ENCODE results near the gene PPP1R8. TPM values are rescaled to one million over a fixed set of nuclear protein-coding genes. Genes with fewer than 3 reads are reported as not detected.

PPP1R8 gene
- total and polyA plus RNA-seq, 2 of the 8 experiments (the other 6 are each of a cell fraction or from before 2014, with no cell fraction given): 33.4 to 51.8 TPM

DNA sequence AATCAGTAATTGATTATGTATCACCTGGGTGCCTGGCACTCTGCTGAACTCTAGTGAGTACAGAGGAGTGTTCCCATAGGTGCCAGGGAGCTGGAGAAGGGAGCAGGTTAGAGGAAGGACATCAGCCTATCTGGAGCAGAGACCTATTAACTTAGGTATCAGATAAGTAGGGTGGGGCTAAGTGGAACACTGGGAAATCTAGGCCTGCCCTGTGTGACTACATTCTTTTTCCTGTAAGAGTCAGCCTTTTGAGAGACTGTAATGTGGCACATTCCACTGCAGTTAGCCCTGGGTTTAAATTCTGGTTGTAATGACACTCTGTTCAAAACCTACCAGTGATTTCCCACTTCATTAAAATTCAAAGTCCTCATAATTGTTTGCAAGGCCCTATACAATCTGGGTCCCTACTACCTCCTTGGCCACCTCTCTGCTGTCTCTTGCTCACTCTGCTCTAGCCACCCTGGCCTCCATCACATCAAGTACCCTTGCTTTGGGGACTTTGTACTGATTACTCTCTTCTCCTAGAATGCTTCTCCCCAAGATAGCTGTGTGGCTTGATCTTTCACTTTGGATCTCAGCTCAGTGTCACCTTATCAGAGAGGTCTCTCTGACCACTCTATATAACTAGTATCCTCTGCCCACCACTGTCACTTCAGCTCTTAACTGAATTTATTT lies 44.7 kb upstream of the PPP1R8 start:
- no peak overlapping the region for H4K5ac ChIP-seq (ENCODE audit: insufficient read length, low read depth, low read length)
- no peaks in the 10 kb centered on the region for H3K79me2 ChIP-seq (ENCODE audit: control insufficient read depth in 1 of 2, insufficient read depth in 2 of 2, low read length in 2 of 2)
- H3K4ac ChIP-seq (replicated peaks; ENCODE audit: insufficient read length, low read depth, low read length): no peak overlapping the region
- H3K36me3 ChIP-seq (ENCODE audit: control insufficient read depth in 2 of 4, insufficient read depth in 4 of 4, low read length in 3 of 4): peaks cover 0 to 5% (median 0%) of the 10 kb centered on the region in 4 experiments; a peak in 2 of 8 replicates
- no peak overlapping the region for H2BK20ac ChIP-seq (ENCODE audit: low read length)
- H2BK5ac ChIP-seq (ENCODE audit: low read depth, low read length): no peak overlapping the region
- no peak overlapping the region for H2AK5ac ChIP-seq (ENCODE audit: low read depth, low read length)
- H3K79me1 ChIP-seq (ENCODE audit: low read depth, low read length): no peaks in the 10 kb centered on the region; the same call in 1 of the 2 replicates
- no peak overlapping the region for H2AFZ ChIP-seq (ENCODE audit: low read length)
- no peaks in the 10 kb centered on the region for H3K9me3 ChIP-seq (ENCODE audit: insufficient read depth in 2 of 2, low read depth in 1 of 2, low read length in 1 of 2)
- H3K23me2 ChIP-seq (ENCODE audit: low read depth, low read length): no peaks in the 10 kb centered on the region
- H2BK12ac ChIP-seq (ENCODE audit: low read depth, low read length): no peak overlapping the region
- H4K20me1 ChIP-seq (replicated peaks in 1 of 2; ENCODE audit: control insufficient read depth in 1 of 2, insufficient read depth in 2 of 2, low read length in 2 of 2): no peaks in the 10 kb centered on the region
- no peak overlapping the region for H2BK15ac ChIP-seq (ENCODE audit: low read length)
- ChIA-PET POLR2A (ENCODE audit: partially characterized antibody) (interaction anchor here (0.7 to 1.3 kb wide), 3 partner anchors 13 to 26 kb away, joined by 3 to 4 read pairs (median 3); partner anchors contain the start of gene STX12), CTCF (ENCODE audit: partially characterized antibody) (interaction anchor here (0.7 to 1.4 kb wide), 3 partner anchors 10 to 22 kb away, joined by 3 to 4 read pairs (median 3); no protein-coding TSS in a partner anchor)
- no peaks in the 10 kb centered on the region for H3K27me3 ChIP-seq (replicated peaks in 1 of 4; ENCODE audit: control insufficient read depth in 3 of 4, extremely low read depth in 1 of 4, insufficient read depth in 3 of 4, low read length in 3 of 4)
- H3K18ac ChIP-seq (ENCODE audit: extremely low read depth, low read length): no peak overlapping the region
- no peak overlapping the region for H3K23ac ChIP-seq (ENCODE audit: insufficient read length)
- H3K4me1 ChIP-seq (replicated peaks in 1 of 4; ENCODE audit: control insufficient read depth in 3 of 4, insufficient read depth in 4 of 4, low read length in 3 of 4): no peaks in the 10 kb centered on the region
- H4K8ac ChIP-seq (ENCODE audit: extremely low read depth, insufficient read depth, low read length): no peak overlapping the region; the same call in 1 of the 2 replicates
- no peak for DNase-seq (ENCODE audit: low read depth in 1 of 2, low spot score in 2 of 2)
- TF ChIP-seq HDAC2 (IDR thresholded peaks at IDR 0.05; ENCODE audit: borderline replicate concordance in 1 of 2, low read depth in 2 of 2, low read length in 2 of 2) (no peak), BCL11A (IDR thresholded peaks at IDR 0.05; ENCODE audit: low read depth in 2 of 2, low read length in 2 of 2) (no peak), TEAD4 (IDR thresholded peaks at IDR 0.05; ENCODE audit: low read depth, low read length) (no peak), SUZ12 (IDR thresholded peaks at IDR 0.05; ENCODE audit: low read length) (no peak), MAFK (IDR thresholded peaks at IDR 0.05; ENCODE audit: low read depth, low read length) (no peak), YY1 (IDR thresholded peaks at IDR 0.05; ENCODE audit: low read depth, low read length) (no peak), SIRT6 (IDR thresholded peaks at IDR 0.05; ENCODE audit: low read length) (no peak)
- no peak for FAIRE-seq
- no peak overlapping the region for H3K56ac ChIP-seq (replicated peaks; ENCODE audit: insufficient read length, low read depth, low read length)
- H3K27ac ChIP-seq (ENCODE audit: low read depth, low read length): no peak overlapping the region
- H3K9ac ChIP-seq (replicated peaks in 1 of 4; ENCODE audit: extremely low read depth in 1 of 4, low read depth in 3 of 4, low read length in 3 of 4): no peak overlapping the region
- no peak overlapping the region for H2BK120ac ChIP-seq (replicated peaks; ENCODE audit: low read depth, low read length)
- no peak overlapping the region for H3K14ac ChIP-seq (ENCODE audit: insufficient read length)
- H3K4me3 ChIP-seq (ENCODE audit: extremely low read depth in 1 of 4, insufficient read depth in 2 of 4, low read depth in 3 of 4, low read length in 4 of 4): no peak overlapping the region
- no peak overlapping the region for H3K4me2 ChIP-seq (ENCODE audit: insufficient read depth in 1 of 2, low read depth in 2 of 2, low read length in 2 of 2)
- no peak overlapping the region for H4K91ac ChIP-seq (replicated peaks; ENCODE audit: insufficient read length, low read length)

Data from H1 (cell line).